PFSK-1 (cell line): ENCODE measurements around the gene PRKCE.

Source experiments
- FOXP2 ChIP-seq: optimal IDR thresholded peaks from 2 replicates; pipeline ENCODE3; 2011; ENCODE audit warnings: borderline replicate concordance, control low read depth, inconsistent platforms; ENCODE audit not compliant: insufficient read depth; ENCODE audit errors: extremely low read length, extremely low read depth
- POLR2AphosphoS5 ChIP-seq: IDR thresholded peaks from 2 replicates; pipeline ENCODE4 v1.6.1; 2012; ENCODE audit warnings: low read depth, mild to moderate bottlenecking, control low read depth, low read length, moderate library complexity
- REST ChIP-seq, 2 experiments: IDR thresholded peaks; 2 replicates each; pipeline versions ENCODE4 v1.6.1 to v1.8.0; 2011 to 2012; ENCODE audit warnings: low read depth in 2 of 2, low read length in 2 of 2, control low read depth in 1 of 2, inconsistent platforms in 1 of 2, mild to moderate bottlenecking in 1 of 2, moderate library complexity in 1 of 2; ENCODE audit not compliant: insufficient read depth in 1 of 2
- SIN3A ChIP-seq: IDR thresholded peaks from 2 replicates; pipeline ENCODE4 v1.6.1; 2012; ENCODE audit warnings: mild to moderate bottlenecking, low read length, moderate library complexity, borderline replicate concordance; ENCODE audit not compliant: insufficient read depth
- TAF1 ChIP-seq: IDR thresholded peaks from 2 replicates; pipeline ENCODE4 v1.6.1; 2012; ENCODE audit warnings: low read length, control low read depth, borderline replicate concordance; ENCODE audit not compliant: insufficient read depth

DNA sequence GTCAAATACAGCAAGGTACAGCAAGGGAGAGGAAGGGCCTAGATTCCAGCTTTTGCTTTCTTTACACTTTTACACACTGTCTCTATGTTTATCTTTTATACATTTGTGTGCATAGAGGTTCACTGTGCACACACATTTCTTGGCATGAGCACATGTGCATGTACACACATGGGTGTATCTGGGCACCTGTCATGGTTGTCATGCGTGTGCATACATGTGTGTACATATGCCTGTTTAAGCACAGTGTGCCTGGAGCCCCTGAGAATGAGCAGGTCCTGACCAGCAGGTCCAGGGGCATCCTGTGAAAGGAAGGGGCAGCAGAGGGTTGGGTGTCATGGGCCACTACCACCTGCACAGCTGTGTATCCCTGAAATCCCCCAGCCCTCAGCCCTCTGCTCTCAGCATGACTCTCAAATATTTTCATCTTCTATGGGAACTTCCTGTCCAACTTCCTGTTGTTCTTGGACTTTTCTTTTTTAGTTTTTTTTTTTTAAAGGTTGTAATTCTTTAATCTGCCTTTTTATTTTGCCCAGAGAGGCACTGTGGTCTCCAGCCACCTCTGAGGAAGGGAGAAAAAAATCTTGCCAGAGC, 548.7 kb downstream of the PRKCE start:
- no peak for TF ChIP-seq REST (IDR thresholded peaks at IDR 0.05; ENCODE audit: insufficient read depth in 1 of 2, low read depth in 2 of 2, low read length in 2 of 2)
- TF ChIP-seq SIN3A = no peak
- no peak for TF ChIP-seq POLR2AphosphoS5
- TF ChIP-seq TAF1 = no peak
- no peak for TF ChIP-seq FOXP2
